ENCODE measurements around the gene MAP3K20. TPM values are rescaled to one million over a fixed set of nuclear protein-coding genes. Genes with fewer than 3 reads are reported as not detected.
A peak's percentile ranks its signal among the peaks of the same experiment; 100 is the strongest.

MAP3K20 gene
- total RNA-seq, 1 experiment from 2014 or later: 25.2 TPM

DNA sequence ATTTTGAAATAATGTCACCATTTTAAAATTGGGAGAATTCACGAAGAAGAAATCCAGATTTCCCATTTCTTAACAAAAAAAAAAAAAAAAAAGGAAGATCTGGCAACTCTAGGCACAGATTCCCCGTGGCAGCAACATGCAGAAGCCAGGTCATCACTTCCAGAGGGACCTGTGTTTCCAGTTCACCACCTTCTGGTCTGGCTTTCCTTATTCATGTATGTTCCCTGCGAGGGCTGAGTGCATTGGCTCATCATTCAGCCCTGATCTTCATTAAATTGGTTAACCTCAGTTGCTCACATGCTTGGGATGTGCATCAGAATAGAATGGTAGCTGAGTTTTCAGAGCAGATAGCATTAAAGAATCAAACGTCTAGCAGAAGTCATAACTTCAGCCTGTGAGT, 25.0 kb upstream of the MAP3K20 start:
- no peak for DNase-seq (ENCODE audit: low read depth)

GRCh38 chr2:173051463-173052215, 24.0 kb upstream of the MAP3K20 start:
- DNase-seq (ENCODE audit: low read depth): no peak

GRCh38 chr2:173053043-173053699, 22.5 kb upstream of the MAP3K20 start:
- no peak for DNase-seq (ENCODE audit: low read depth)

- no peak for DNase-seq (ENCODE audit: low read depth)
Measured at GRCh38 chr2:173054466-173054865, 21.2 kb upstream of the MAP3K20 start.

GRCh38 chr2:173056705-173057364, 18.8 kb upstream of the MAP3K20 start:
- peak; percentile 17 for DNase-seq (ENCODE audit: low read depth)

DNA sequence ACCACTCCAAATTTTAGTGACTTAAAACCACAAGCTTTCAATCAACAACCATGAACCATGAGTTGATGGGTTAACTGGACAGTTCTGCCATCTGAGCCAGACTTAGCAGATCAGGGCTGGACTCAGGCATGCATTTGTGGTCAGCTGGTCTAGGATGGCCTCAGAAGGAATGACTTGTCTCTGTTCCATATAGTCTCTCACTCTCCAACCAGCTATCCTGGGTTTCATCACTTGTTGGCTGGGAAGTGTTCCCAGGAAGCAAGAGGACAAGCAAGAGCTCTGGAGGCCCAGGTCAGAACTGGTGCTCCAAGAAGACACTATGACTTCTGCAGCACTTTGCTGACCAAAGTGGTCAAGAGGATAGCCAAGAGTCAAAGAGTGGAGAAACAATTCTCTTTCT, 17.5 kb upstream of the MAP3K20 start:
- DNase-seq (ENCODE audit: low read depth): no peak

- peak; percentile 12 for DNase-seq (ENCODE audit: low read depth)
Measured at GRCh38 chr2:173058673-173059072, 17.0 kb upstream of the MAP3K20 start.

GRCh38 chr2:173059292-173059691, 16.4 kb upstream of the MAP3K20 start:
- DNase-seq (ENCODE audit: low read depth): no peak

- DNase-seq (ENCODE audit: low read depth): no peak
Measured at GRCh38 chr2:173059971-173060461, 15.6 kb upstream of the MAP3K20 start.

GRCh38 chr2:173062801-173063200, 12.8 kb upstream of the MAP3K20 start:
- DNase-seq (ENCODE audit: low read depth): no peak

DNA sequence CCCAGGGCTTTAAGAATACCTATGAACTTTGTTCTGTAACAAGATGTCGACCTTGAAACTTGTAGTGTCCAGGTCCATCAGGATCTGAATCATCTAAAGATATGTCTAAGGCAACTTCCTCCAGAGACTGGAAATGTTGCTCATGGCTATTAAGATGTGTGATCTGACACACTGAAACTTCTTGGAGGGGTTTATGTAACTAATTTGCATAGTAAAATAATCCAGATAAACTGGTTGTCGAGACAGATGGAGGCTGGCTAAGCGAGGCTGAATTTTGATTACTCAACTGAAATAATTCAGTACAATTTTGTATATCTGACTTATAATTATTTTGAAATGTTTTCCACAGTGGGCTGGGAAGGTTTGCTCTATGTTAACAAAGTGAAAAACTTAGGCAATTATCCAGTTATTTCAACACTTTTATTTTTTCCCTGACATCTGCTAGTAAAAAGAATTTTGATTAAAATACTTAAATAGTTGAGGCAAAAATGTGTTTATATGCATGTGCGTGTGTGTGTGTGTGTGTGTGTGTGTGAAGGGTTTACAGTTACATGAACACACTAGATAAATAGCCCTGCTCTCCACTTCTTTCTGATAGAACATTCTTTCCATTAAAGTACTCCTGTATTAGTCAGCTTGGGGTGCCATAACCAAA, 11.4 kb upstream of the MAP3K20 start:
- no peak for DNase-seq (ENCODE audit: low read depth)

GRCh38 chr2:173066887-173067676, 8.6 kb upstream of the MAP3K20 start:
- no peak for DNase-seq (ENCODE audit: low read depth)

DNA sequence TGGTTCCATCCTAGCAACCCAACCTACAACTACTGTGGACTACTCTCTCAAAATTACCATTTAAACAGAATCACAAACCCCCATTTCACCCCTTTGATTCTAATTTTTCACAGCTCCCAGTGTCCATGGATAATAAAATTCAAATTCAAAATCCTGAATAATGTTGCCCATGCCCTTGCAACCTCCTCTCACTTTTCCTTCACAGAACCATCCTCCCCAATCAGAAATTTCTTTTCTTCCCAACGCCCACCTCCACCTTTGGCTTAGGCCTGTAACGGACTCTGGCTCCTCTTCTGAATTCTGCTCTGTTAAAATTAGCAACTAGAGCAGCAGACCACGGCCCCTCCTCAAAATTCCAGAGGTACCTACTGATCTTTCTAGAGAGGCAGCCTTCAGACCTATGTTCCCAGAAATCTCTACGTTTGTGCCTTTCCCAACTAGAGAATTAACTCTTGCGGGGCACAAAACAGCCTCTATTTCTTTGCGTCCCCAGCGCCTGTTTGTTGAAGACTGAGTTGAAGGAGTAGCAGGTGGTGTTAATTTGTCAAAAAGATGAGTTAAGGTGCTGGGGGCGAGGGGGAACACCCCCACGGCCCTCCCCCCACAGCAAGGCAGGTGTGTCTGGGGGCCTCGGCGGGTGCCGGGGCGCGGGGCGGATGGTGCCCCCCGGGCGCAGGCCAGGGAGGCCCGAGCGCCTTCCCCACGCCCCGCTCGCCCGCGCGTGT, 428 bp upstream of the MAP3K20 start:
- no peak for DNase-seq (ENCODE audit: low read depth)

GRCh38 chr2:173076581-173077345, 1.1 kb downstream of the MAP3K20 start:
- peak; percentile 34 for DNase-seq (ENCODE audit: low read depth)

DNA sequence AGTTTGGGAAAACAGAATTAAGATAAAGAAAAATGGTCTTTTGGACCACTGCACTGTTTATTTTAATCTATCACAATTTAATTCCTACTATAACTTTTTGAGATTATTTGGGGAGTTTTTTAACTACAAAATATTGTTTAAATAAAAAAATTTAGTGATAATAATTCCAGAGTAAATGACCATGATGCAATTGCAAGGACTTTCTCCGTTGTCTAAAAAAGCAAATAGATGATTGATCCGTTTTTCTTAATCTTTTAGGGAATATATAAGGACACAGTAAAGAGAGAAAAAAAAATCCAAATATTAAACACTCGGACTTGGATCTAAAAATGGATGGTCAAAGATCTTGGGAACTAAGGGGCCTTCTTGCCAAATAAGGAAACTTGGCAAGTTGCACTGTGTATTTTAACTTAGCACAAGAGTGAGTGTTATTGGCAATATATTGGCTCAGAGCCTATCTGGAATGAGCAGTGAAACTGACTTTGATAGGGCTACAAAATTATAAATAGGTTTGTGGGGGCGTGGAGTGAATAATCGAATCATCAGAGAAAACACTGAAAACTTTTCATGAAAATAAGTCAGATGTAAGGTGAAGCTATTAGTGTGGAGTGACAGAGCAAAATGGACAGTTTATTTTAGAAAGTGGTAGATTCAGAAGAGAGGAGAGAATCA, 2.0 kb downstream of the MAP3K20 start:
- no peak for DNase-seq (ENCODE audit: low read depth)

DNA sequence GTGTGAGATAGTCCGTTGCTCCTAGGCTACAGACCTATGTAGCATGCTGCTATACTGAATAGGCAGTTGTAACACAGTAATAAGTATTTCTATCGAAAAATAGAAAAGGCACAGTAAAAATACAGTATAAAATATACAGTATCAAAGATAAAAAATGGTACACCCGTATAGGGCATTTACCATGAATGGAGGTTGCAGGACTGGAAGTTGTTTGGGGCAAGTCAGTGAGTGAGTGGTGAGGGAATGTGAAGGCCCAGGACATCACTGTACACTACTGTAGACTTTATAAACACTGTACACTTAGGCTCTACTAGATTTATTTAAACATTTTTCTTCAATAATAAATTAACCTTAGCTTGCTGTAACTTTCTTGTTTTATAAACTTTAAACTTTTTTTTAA, 3.5 kb downstream of the MAP3K20 start:
- DNase-seq (ENCODE audit: low read depth): no peak

- no peak for DNase-seq (ENCODE audit: low read depth)
Measured at GRCh38 chr2:173079973-173080860, 4.6 kb downstream of the MAP3K20 start.

Measured in HT1080 (cell line).